IgD-negative memory B cell (primary cell): ENCODE measurements around the gene UNC45A. TPM values are rescaled to one million over a fixed set of nuclear protein-coding genes. Genes with fewer than 3 reads are reported as not detected.
A peak's percentile ranks its signal among the peaks of the same experiment; 100 is the strongest.

Source experiments
- H3K27ac Mint-ChIP-seq, 3 donors: one replicate each; pipeline ENCODE4 v1.8.0; 2020 to 2022; ENCODE audit warnings: mild to moderate bottlenecking in 3 of 3, mixed read lengths in 3 of 3, moderate library complexity in 1 of 3
- H3K27me3 Mint-ChIP-seq: one replicate; pipeline ENCODE4 v1.8.0; 2021; ENCODE audit warnings: mixed read lengths
- H3K36me3 Mint-ChIP-seq: one replicate; pipeline ENCODE4 v1.8.0; 2020; ENCODE audit warnings: mild to moderate bottlenecking, mixed read lengths
- H3K4me1 Mint-ChIP-seq, 3 donors: one replicate each; pipeline ENCODE4 v1.8.0; 2020 to 2022; ENCODE audit warnings: mixed read lengths in 3 of 3, mild to moderate bottlenecking in 1 of 3
- H3K4me3 Mint-ChIP-seq, 4 donors: one replicate each; pipeline ENCODE4 v1.8.0; 2020 to 2022; ENCODE audit warnings: mild to moderate bottlenecking in 4 of 4, mixed read lengths in 4 of 4, moderate library complexity in 3 of 4
- H3K9me3 Mint-ChIP-seq, 3 donors: one replicate each; pipeline ENCODE4 v1.8.0; 2020 to 2021; ENCODE audit warnings: mixed read lengths in 3 of 3, mild to moderate bottlenecking in 1 of 3
- polyA plus RNA-seq: library from polyadenylated mRNA; unstranded; fragments of 300-500 nt; fragmentation: Illumina TruSeq; gene quantifications from one replicate; pipeline ENCODE4 v1.2.3, GENCODE V29; 2021

UNC45A gene
- polyA plus RNA-seq, 1 donor from 2014 or later = 65.3 TPM

GRCh38 chr15:90954712-90955623, 19.9 kb downstream of the UNC45A start, which contains the start of gene RCCD1:
Gene RCCD1 (plus strand): TSS chr15:90954884. CDS start chr15:90956735, 1,851 bp downstream.
- Mint-ChIP-seq H3K4me3 (peak within 1 kb of the TSS; percentile 89 to 96 (median 95)), H3K36me3 (peaks cover 6% of the 10 kb centered on the region), H3K9me3 (no peaks in the 10 kb centered on the region), H3K4me1 (peaks cover 9 to 11% (median 9%) of the 10 kb centered on the region in 3 donors), H3K27ac (peak within 1 kb of the TSS; percentile 77 to 96 (median 96)), H3K27me3 (no peaks in the 10 kb centered on the region)

GRCh38 chr15:90955624-90956273, 20.7 kb downstream of the UNC45A start:
- H3K36me3 Mint-ChIP-seq = peaks cover 5% of the 10 kb centered on the region
- peaks cover 9 to 11% (median 9%) of the 10 kb centered on the region in 3 donors for H3K4me1 Mint-ChIP-seq
- H3K4me3 Mint-ChIP-seq = peak overlapping the region; percentile 89 to 96 (median 95)
- no peaks in the 10 kb centered on the region for H3K9me3 Mint-ChIP-seq
- H3K27me3 Mint-ChIP-seq = no peaks in the 10 kb centered on the region
- H3K27ac Mint-ChIP-seq = peak overlapping the region; percentile 33 to 96 (median 77)

DNA sequence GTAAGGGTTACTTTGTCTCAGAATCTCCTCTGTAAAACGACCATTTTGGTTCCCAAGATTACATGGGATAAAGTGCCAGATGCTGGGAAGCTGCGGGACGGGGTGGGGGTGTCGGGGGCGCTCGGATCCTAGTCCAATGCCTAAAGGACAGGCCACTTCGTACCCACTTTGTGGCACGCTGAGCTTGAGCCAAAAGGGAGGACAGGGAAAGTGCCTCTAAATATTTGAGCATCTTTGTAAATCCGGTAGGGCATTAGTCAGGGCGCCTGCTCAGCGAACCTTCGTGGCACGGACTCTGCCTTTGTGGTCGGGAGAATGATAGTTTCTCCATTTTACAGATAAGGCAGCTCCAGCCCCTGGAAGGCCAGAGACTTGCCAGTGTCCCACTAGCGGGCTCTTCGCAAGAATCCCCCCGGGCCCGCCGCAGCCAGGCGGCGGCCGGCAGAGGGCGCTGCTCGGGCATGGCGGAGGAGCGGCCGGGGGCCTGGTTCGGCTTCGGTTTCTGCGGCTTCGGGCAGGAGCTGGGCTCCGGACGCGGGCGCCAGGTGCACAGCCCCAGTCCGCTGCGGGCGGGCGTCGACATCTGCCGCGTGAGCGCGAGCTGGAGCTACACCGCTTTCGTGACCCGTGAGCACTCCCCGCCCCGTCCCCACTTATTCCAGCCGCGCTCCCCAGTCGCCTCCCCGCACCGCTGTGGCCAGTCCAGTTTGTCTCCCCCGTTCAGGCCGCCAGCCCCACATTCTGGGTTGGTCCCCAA, 21.4 kb downstream of the UNC45A start:
- Mint-ChIP-seq H3K4me1 (peaks cover 9 to 11% (median 9%) of the 10 kb centered on the region in 3 donors), H3K27ac (peak overlapping the region; percentile 13 to 96 (median 23)), H3K36me3 (peaks cover 7% of the 10 kb centered on the region), H3K27me3 (no peaks in the 10 kb centered on the region), H3K4me3 (peak overlapping the region; percentile 89 to 96 (median 95)), H3K9me3 (no peaks in the 10 kb centered on the region)

GRCh38 chr15:90957031-90957790, 22.1 kb downstream of the UNC45A start:
- Mint-ChIP-seq H3K4me1 (peaks cover 9 to 13% (median 9%) of the 10 kb centered on the region in 3 donors), H3K4me3 (peak overlapping the region in 1 of 4 donors; percentile 76), H3K36me3 (peaks cover 7% of the 10 kb centered on the region), H3K27ac (peak overlapping the region in 1 of 3 donors; percentile 71), H3K27me3 (no peaks in the 10 kb centered on the region), H3K9me3 (no peaks in the 10 kb centered on the region)

GRCh38 chr15:90957791-90958190, 22.7 kb downstream of the UNC45A start:
- Mint-ChIP-seq H3K9me3 (no peaks in the 10 kb centered on the region), H3K36me3 (peaks cover 5% of the 10 kb centered on the region), H3K27me3 (no peaks in the 10 kb centered on the region), H3K4me3 (peak overlapping the region in 2 of 4 donors; percentile 30 to 76), H3K27ac (peak overlapping the region in 1 of 3 donors; percentile 71), H3K4me1 (peaks cover 9 to 16% (median 9%) of the 10 kb centered on the region in 3 donors)

- Mint-ChIP-seq H3K4me3 (peak overlapping the region in 1 of 4 donors; percentile 26), H3K4me1 (peaks cover 9 to 13% (median 9%) of the 10 kb centered on the region in 3 donors), H3K36me3 (peaks cover 4% of the 10 kb centered on the region), H3K9me3 (no peaks in the 10 kb centered on the region), H3K27ac (no peak overlapping the region), H3K27me3 (no peaks in the 10 kb centered on the region)
Observed at GRCh38 chr15:90959028-90959595, 24.0 kb downstream of the UNC45A start.

GRCh38 chr15:90959894-90960293, 24.8 kb downstream of the UNC45A start:
- Mint-ChIP-seq H3K36me3 (peaks cover 4% of the 10 kb centered on the region), H3K27me3 (no peaks in the 10 kb centered on the region), H3K4me3 (no peak overlapping the region), H3K9me3 (no peaks in the 10 kb centered on the region), H3K4me1 (peaks cover 4 to 12% (median 9%) of the 10 kb centered on the region in 3 donors), H3K27ac (no peak overlapping the region)

- no peaks in the 10 kb centered on the region for H3K9me3 Mint-ChIP-seq
- H3K27ac Mint-ChIP-seq = no peak overlapping the region
- H3K36me3 Mint-ChIP-seq = peaks cover 4% of the 10 kb centered on the region
- no peaks in the 10 kb centered on the region for H3K27me3 Mint-ChIP-seq
- peaks cover 4 to 12% (median 9%) of the 10 kb centered on the region in 3 donors for H3K4me1 Mint-ChIP-seq
- H3K4me3 Mint-ChIP-seq = no peak overlapping the region
Observed at GRCh38 chr15:90960298-90961091, 25.4 kb downstream of the UNC45A start.

DNA sequence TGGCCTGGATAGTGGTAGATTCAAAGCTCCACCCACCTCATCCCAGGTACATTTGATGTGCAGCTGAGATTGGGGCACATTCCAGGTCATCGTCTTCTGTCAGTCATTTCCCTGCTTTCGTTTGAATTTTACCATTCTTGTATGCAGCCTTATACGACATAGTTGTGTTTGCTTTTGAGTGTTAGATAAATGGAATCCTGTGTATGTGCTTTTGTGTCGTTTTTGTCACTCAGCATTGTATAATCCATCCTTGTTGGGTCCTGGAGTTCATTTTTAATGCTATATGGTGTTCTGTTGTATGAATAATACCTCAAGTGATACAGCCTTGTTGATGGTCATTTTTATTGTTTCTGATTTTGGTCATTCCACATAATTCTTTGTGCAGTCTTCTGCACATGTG, 26.9 kb downstream of the UNC45A start:
- peaks cover 4% of the 10 kb centered on the region for H3K36me3 Mint-ChIP-seq
- peak overlapping the region in 1 of 3 donors; percentile 12 for H3K27ac Mint-ChIP-seq
- peak overlapping the region in 1 of 4 donors; percentile 6 for H3K4me3 Mint-ChIP-seq

DNA sequence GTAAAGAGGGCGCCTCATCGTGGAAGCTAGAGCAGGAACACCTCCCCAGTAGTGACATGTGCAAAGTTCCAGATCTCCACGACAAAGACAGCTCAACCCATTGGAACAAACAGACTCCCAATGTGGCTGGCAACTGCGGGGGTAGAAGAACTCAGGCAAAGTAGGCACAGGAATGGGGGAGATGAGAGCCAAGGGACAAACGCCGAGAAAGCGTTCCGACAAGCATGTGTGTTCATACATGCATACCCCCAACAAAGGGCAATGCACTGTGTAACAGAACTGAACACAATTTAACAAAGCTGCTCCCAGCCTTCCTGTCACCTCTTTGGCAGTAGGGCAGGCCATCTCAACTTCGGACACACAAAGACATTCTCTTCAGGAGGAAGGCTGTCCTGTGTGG, 31.2 kb downstream of the UNC45A start:
- no peaks in the 10 kb centered on the region for H3K36me3 Mint-ChIP-seq

More for the DNA sequence above, 26.9 kb downstream of the UNC45A start:
- H3K9me3 Mint-ChIP-seq = no peaks in the 10 kb centered on the region
- peaks cover 0 to 8% (median 2%) of the 10 kb centered on the region in 3 donors for H3K4me1 Mint-ChIP-seq
- H3K27me3 Mint-ChIP-seq = no peaks in the 10 kb centered on the region

DNA sequence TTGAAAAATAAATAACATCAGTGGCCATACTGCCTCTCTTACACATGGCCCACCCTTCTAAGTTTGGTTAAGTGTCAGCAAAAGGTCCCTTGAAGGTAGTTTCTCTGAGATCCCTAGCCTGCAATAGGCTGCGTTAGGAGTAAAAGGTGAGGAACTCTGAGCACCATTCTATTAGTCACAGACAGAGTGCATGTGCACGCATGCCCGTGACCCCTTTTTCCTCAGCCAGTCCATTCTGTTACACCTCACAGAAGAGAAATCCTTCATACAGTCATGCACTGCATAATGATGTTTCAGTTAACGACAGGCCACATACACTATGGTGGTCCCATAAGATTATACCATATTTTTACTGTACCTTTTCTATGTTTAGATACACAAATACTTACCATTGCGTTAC, 32.1 kb downstream of the UNC45A start:
- no peak overlapping the region for H3K4me3 Mint-ChIP-seq
- no peaks in the 10 kb centered on the region for H3K36me3 Mint-ChIP-seq
- H3K27ac Mint-ChIP-seq = no peak overlapping the region
- H3K9me3 Mint-ChIP-seq = no peaks in the 10 kb centered on the region
- H3K27me3 Mint-ChIP-seq = no peaks in the 10 kb centered on the region
- H3K4me1 Mint-ChIP-seq = peaks cover 0 to 3% (median 0%) of the 10 kb centered on the region in 3 donors

More for the DNA sequence above, 31.2 kb downstream of the UNC45A start:
- Mint-ChIP-seq H3K27me3 (no peaks in the 10 kb centered on the region), H3K27ac (peak overlapping the region in 1 of 3 donors; percentile 21), H3K4me1 (peaks cover 0 to 5% (median 0%) of the 10 kb centered on the region in 3 donors), H3K9me3 (no peaks in the 10 kb centered on the region), H3K4me3 (no peak overlapping the region)

GRCh38 chr15:90968434-90968833, 33.3 kb downstream of the UNC45A start:
- Mint-ChIP-seq H3K9me3 (no peaks in the 10 kb centered on the region), H3K27me3 (no peaks in the 10 kb centered on the region), H3K4me1 (no peaks in the 10 kb centered on the region), H3K27ac (peak overlapping the region in 1 of 3 donors; percentile 86), H3K4me3 (no peak overlapping the region), H3K36me3 (peaks cover under 1% of the 10 kb centered on the region)

- no peak overlapping the region for H3K27ac Mint-ChIP-seq
- no peaks in the 10 kb centered on the region for H3K27me3 Mint-ChIP-seq
- peaks cover 5% of the 10 kb centered on the region for H3K36me3 Mint-ChIP-seq
- no peaks in the 10 kb centered on the region for H3K4me1 Mint-ChIP-seq
- no peaks in the 10 kb centered on the region for H3K9me3 Mint-ChIP-seq
- no peak overlapping the region for H3K4me3 Mint-ChIP-seq
Observed at GRCh38 chr15:90970274-90970673, 35.2 kb downstream of the UNC45A start.
